ENCODE results near the gene LHX6.

DNA sequence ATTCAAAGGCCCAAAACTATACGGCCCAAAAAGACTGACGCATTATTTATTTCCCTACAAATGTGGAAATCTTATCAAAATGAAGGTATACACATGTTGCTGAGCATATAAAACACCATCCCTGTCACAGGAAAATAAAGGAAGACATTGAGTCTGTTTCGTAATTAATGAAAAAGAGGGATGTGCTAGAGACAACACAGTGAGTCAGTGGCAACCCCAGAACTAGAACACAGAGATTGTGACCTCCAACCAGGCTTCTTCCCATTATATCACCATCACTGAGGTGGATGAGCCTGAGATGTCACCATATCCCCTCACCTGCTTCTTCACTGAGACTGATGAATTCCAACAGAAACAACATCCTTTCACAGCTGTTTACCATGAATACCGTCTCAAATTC, 73.0 kb downstream of the LHX6 start:
- TF ChIP-seq, protein P1, sequence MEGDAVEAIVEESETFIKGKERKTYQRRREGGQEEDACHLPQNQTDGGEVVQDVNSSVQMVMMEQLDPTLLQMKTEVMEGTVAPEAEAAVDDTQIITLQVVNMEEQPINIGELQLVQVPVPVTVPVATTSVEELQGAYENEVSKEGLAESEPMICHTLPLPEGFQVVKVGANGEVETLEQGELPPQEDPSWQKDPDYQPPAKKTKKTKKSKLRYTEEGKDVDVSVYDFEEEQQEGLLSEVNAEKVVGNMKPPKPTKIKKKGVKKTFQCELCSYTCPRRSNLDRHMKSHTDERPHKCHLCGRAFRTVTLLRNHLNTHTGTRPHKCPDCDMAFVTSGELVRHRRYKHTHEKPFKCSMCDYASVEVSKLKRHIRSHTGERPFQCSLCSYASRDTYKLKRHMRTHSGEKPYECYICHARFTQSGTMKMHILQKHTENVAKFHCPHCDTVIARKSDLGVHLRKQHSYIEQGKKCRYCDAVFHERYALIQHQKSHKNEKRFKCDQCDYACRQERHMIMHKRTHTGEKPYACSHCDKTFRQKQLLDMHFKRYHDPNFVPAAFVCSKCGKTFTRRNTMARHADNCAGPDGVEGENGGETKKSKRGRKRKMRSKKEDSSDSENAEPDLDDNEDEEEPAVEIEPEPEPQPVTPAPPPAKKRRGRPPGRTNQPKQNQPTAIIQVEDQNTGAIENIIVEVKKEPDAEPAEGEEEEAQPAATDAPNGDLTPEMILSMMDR (IDR thresholded peaks at IDR 0.05; ENCODE audit: low read depth, low read length), result no peak
- no peak for TF ChIP-seq EZH2phosphoT487 (IDR thresholded peaks at IDR 0.05; ENCODE audit: low read depth)

Data from OCI-LY3 (cell line).